ENCODE results near the gene DIP2C. TPM values are rescaled to one million over a fixed set of nuclear protein-coding genes. Genes with fewer than 3 reads are reported as not detected.
A peak's percentile ranks its signal among the peaks of the same experiment; 100 is the strongest.
"Not testable (repeated sequence)": the region's sequence is repeated elsewhere in the genome, so short reads cannot be mapped to it uniquely, and the experiment has no call there.

DIP2C gene
- total RNA-seq, 1 experiment from 2014 or later, result 11.0 TPM

DNA sequence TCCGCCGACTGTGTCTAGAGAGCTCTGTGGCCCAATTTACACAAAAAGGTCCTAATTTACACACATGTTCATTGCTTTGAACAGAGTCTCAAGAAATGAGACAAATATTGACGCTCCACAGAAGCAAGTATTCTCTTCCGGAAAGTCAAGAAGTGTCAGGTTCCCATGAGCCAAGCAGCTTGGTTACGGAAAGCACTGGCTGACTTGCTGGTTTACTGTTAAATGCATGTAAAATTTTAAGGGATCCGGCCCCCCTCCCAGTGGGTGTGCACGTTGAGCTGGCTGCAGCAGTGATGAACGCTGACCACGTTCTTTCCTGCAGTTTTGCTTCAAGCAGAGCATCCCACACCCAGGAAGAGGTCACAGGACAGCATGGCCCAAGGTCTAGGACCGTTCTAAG lies 76.8 kb downstream of the DIP2C start:
- Mint-ChIP-seq H3K4me1 (peaks cover 60% of the 10 kb centered on the region), H3K27me3 (ENCODE audit: low read depth) (no peaks in the 10 kb centered on the region), H3K27ac (peak overlapping the region; percentile 79; the same call in 1 of the 2 replicates), H3K36me3 (no peaks in the 10 kb centered on the region), H3K4me3 (no peak overlapping the region), H3K9me3 (no peaks in the 10 kb centered on the region)
- ChIA-PET POLR2A (no interaction called here), CTCF (interaction anchor here (1.4 kb wide), 1 partner anchor 86 kb away, joined by 4 read pairs; no protein-coding TSS in a partner anchor)
- DNase-seq (ENCODE audit: low spot score) (no peak), ATAC-seq (no peak)
- TF ChIP-seq NR1H2 (CRISPR knock-in tag; IDR thresholded peaks at IDR 0.05), result no peak
- TF ChIP-seq ARID4B (CRISPR knock-in tag; IDR thresholded peaks at IDR 0.05; ENCODE audit: borderline replicate concordance), result no peak

- H3K36me3 Mint-ChIP-seq; POLR2A ChIA-PET; H3K4me3 Mint-ChIP-seq; H3K27me3 Mint-ChIP-seq (ENCODE audit: low read depth); ATAC-seq; DNase-seq (ENCODE audit: low spot score); H3K9me3 Mint-ChIP-seq: not testable (repeated sequence)
- CTCF ChIA-PET, result interaction anchor here (0.8 to 1.1 kb wide), 2 partner anchors 99 to 178 kb away, joined by 3 read pairs; no protein-coding TSS in a partner anchor
- H3K4me1 Mint-ChIP-seq, result peaks cover 48% of the 10 kb centered on the region
- peak overlapping the region; percentile 80 for H3K27ac Mint-ChIP-seq
Measured at GRCh38 chr10:610642-611305, 78.7 kb downstream of the DIP2C start.

- ChIA-PET CTCF (no interaction called here), POLR2A (no interaction called here)
- peak overlapping the region; percentile 61 for H3K27ac Mint-ChIP-seq
- no peak overlapping the region for H3K4me3 Mint-ChIP-seq
- H3K36me3 Mint-ChIP-seq, result no peaks in the 10 kb centered on the region
- TF ChIP-seq NR3C1 (CRISPR knock-in tag; conservative IDR thresholded peaks at IDR 0.05; ENCODE audit: low read depth) (no peak), OVOL2 (CRISPR knock-in tag; IDR thresholded peaks at IDR 0.05; ENCODE audit: borderline replicate concordance) (no peak), STAT6 (CRISPR knock-in tag; conservative IDR thresholded peaks at IDR 0.05; ENCODE audit: low read depth) (no peak), FOXJ3 (CRISPR knock-in tag; IDR thresholded peaks at IDR 0.05; ENCODE audit: borderline replicate concordance) (no peak), ETV6 (CRISPR knock-in tag; IDR thresholded peaks at IDR 0.05) (no peak), E2F5 (CRISPR knock-in tag; IDR thresholded peaks at IDR 0.05) (no peak), SMAD4 (CRISPR knock-in tag; IDR thresholded peaks at IDR 0.05) (no peak), ZNF416 (CRISPR knock-in tag; IDR thresholded peaks at IDR 0.05) (no peak), RORB (CRISPR knock-in tag; IDR thresholded peaks at IDR 0.05) (no peak), ZNF396 (CRISPR knock-in tag; IDR thresholded peaks at IDR 0.05; ENCODE audit: borderline replicate concordance) (no peak), NFYB (CRISPR knock-in tag; conservative IDR thresholded peaks at IDR 0.05; ENCODE audit: low read depth) (no peak)
- TF ChIP-seq, protein P1, sequence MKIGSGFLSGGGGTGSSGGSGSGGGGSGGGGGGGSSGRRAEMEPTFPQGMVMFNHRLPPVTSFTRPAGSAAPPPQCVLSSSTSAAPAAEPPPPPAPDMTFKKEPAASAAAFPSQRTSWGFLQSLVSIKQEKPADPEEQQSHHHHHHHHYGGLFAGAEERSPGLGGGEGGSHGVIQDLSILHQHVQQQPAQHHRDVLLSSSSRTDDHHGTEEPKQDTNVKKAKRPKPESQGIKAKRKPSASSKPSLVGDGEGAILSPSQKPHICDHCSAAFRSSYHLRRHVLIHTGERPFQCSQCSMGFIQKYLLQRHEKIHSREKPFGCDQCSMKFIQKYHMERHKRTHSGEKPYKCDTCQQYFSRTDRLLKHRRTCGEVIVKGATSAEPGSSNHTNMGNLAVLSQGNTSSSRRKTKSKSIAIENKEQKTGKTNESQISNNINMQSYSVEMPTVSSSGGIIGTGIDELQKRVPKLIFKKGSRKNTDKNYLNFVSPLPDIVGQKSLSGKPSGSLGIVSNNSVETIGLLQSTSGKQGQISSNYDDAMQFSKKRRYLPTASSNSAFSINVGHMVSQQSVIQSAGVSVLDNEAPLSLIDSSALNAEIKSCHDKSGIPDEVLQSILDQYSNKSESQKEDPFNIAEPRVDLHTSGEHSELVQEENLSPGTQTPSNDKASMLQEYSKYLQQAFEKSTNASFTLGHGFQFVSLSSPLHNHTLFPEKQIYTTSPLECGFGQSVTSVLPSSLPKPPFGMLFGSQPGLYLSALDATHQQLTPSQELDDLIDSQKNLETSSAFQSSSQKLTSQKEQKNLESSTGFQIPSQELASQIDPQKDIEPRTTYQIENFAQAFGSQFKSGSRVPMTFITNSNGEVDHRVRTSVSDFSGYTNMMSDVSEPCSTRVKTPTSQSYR (CRISPR knock-in tag; IDR thresholded peaks at IDR 0.05), result no peak
- TF ChIP-seq, protein P2, sequence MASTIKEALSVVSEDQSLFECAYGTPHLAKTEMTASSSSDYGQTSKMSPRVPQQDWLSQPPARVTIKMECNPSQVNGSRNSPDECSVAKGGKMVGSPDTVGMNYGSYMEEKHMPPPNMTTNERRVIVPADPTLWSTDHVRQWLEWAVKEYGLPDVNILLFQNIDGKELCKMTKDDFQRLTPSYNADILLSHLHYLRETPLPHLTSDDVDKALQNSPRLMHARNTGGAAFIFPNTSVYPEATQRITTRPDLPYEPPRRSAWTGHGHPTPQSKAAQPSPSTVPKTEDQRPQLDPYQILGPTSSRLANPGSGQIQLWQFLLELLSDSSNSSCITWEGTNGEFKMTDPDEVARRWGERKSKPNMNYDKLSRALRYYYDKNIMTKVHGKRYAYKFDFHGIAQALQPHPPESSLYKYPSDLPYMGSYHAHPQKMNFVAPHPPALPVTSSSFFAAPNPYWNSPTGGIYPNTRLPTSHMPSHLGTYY (CRISPR knock-in tag; IDR thresholded peaks at IDR 0.05), result no peak
- H3K9me3 Mint-ChIP-seq, result no peaks in the 10 kb centered on the region
- no peak for DNase-seq (ENCODE audit: low spot score)
- ATAC-seq, result no peak
- peaks cover 53% of the 10 kb centered on the region for H3K4me1 Mint-ChIP-seq
- H3K27me3 Mint-ChIP-seq (ENCODE audit: low read depth), result no peaks in the 10 kb centered on the region
Measured at GRCh38 chr10:609868-610545, 79.5 kb downstream of the DIP2C start.

Measured in WTC11 (cell line).